Stimulated activated CD4-positive, alpha-beta T cell treated with anti-CD3 and anti-CD28 coated beads, Interleukin-15, amount 100 ng/mL, for 48 hours (primary cell): Measurements from ENCODE around the gene DCX.

Experiments
- DNase-seq, 2 donors: peaks; one replicate each; pipeline ENCODE4 v3.0.0-alpha.2; 2020; ENCODE audit warnings: low read depth in 2 of 2

The DCX gene

GRCh38 chrX:111411983-111412382, at the start of gene DCX:
Gene DCX (minus strand): TSS chrX:111412192. CDS start chrX:111410398, 1,794 bp downstream.
- no peak for DNase-seq

- no peak for DNase-seq
These were observed 48.6 kb upstream of the DCX start for GRCh38 chrX:111460607-111461006.

GRCh38 chrX:111447298-111447697, 35.3 kb upstream of the DCX start:
- DNase-seq = no peak

- no peak for DNase-seq
These were observed 33.5 kb upstream of the DCX start for GRCh38 chrX:111445485-111445884.

GRCh38 chrX:111444881-111445280, 32.9 kb upstream of the DCX start:
- DNase-seq = no peak

GRCh38 chrX:111443946-111444345, 32.0 kb upstream of the DCX start:
- DNase-seq = no peak

- no peak for DNase-seq
These were observed 30.8 kb upstream of the DCX start for GRCh38 chrX:111442791-111443190.

- no peak for DNase-seq
These were observed 23.5 kb upstream of the DCX start for GRCh38 chrX:111435469-111435868.

- no peak for DNase-seq
These were observed 19.0 kb upstream of the DCX start for GRCh38 chrX:111431001-111431400.

GRCh38 chrX:111411557-111411956, 435 bp downstream of the DCX start:
- no peak for DNase-seq

GRCh38 chrX:111410590-111411078, 1.4 kb downstream of the DCX start:
- DNase-seq = no peak

- no peak for DNase-seq
These were observed 2.7 kb downstream of the DCX start for GRCh38 chrX:111409326-111409725.

- no peak for DNase-seq
These were observed 4.0 kb downstream of the DCX start for GRCh38 chrX:111407948-111408347.

GRCh38 chrX:111402344-111402743, 9.6 kb downstream of the DCX start:
- no peak for DNase-seq

- DNase-seq = no peak
These were observed 16.8 kb downstream of the DCX start for GRCh38 chrX:111395149-111395548.

- no peak for DNase-seq
These were observed 17.4 kb downstream of the DCX start for GRCh38 chrX:111394569-111394968.

GRCh38 chrX:111387470-111388070, 24.4 kb downstream of the DCX start:
- no peak for DNase-seq

GRCh38 chrX:111386615-111387233, 25.3 kb downstream of the DCX start:
- DNase-seq = no peak

- DNase-seq = no peak
These were observed 25.9 kb downstream of the DCX start for GRCh38 chrX:111386077-111386476.

GRCh38 chrX:111382277-111382676, 29.7 kb downstream of the DCX start:
- DNase-seq = no peak

GRCh38 chrX:111376897-111377578, 35.0 kb downstream of the DCX start:
- no peak for DNase-seq

GRCh38 chrX:111376486-111376885, 35.5 kb downstream of the DCX start:
- no peak for DNase-seq

GRCh38 chrX:111375747-111376146, 36.2 kb downstream of the DCX start:
- no peak for DNase-seq
